NCI-H1105 (cell line): ENCODE measurements around the gene FOXP1.
"Not testable (repeated sequence)": the region's sequence is repeated elsewhere in the genome, so short reads cannot be mapped to it uniquely, and the experiment has no call there.

Experiments used
- DNase-seq: peaks from one replicate; lab custom pipeline; 2025; lab: John Stamatoyannopoulos, UW

FOXP1 gene

DNA sequence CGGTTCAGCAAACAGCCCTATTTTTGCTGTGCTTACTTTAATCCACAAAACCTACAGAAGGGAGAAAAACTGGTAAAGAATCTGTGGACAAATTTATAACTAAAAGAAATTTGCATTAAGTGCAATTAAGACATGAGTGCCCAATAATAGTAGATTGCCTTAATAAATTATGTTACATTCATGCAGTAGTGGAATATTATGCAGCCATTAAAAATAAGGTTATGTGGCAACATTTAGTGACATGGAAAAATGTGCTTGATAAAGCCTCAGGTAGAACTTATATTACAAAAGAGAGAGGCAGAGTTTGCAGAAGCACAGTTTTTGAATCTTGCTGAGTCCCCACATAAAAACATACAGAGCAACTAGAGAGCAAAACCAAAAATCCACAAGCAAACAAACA is 253.0 kb downstream of the FOXP1 start:
- no peak for DNase-seq

DNA sequence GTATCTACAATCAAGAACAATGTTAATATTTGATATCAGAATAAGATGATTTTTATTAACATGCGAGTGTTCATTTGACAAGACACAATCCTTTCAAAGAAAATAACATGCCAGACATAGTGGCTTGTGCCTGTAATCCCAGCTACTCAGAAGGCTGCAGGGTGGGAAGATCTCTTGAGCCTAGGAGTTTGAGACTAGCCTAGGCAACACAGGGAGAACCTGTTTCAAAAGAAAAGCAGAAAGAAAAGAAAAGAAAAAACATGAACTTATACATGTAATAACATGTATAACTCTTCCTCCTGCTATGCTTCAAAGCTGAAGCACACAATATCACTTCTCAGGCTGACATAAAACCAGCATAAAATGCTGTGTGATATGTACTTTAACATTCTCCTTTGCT is 253.7 kb downstream of the FOXP1 start:
- no peak for DNase-seq

GRCh38 chr3:71328926-71329325 is 254.6 kb downstream of the FOXP1 start:
- no peak for DNase-seq

- no peak for DNase-seq
Measured at GRCh38 chr3:71327936-71328335, 255.6 kb downstream of the FOXP1 start.

DNA sequence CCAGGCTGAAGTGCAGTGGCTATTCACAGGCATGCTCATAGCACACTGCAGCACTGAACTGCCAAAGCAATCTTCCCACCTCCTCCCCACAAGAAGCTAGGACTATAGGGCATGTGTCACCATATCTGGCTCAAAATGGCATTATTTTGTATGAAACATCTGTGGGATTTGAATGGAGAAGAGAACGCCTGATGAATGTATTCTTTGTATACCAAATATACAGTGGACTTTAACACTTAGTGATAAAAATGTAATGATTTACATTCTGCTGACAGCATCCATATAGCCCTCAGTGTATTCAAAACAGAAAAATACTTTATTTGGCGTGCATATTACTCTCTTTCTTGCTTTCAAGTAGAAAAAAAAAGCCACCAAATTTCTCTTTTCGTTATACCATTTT is 257.8 kb downstream of the FOXP1 start:
- no peak for DNase-seq

GRCh38 chr3:71324224-71324623 is 259.3 kb downstream of the FOXP1 start:
- not testable (repeated sequence) for DNase-seq

GRCh38 chr3:71323558-71323957 is 260.0 kb downstream of the FOXP1 start:
- no peak for DNase-seq

DNA sequence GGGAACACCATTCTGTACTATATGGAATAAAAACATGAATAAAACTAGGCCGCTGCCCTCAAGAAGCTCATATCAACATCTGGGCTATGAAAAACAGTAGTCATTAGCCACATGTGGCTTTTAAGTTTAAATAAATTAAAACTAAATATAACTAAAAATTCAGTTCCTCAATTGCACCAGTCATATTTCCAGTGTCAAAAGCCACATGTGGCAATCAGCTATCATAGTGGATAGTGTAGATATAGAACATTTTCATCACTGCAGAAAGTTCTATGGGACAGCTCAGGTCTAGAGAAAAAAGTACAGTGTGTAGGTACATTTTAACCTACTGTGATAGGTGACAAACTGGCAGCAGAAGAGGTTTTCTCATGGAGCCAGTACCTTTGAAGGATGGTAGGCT is 261.4 kb downstream of the FOXP1 start:
- no peak for DNase-seq

GRCh38 chr3:71319771-71320170 is 263.8 kb downstream of the FOXP1 start:
- DNase-seq, result no peak

DNA sequence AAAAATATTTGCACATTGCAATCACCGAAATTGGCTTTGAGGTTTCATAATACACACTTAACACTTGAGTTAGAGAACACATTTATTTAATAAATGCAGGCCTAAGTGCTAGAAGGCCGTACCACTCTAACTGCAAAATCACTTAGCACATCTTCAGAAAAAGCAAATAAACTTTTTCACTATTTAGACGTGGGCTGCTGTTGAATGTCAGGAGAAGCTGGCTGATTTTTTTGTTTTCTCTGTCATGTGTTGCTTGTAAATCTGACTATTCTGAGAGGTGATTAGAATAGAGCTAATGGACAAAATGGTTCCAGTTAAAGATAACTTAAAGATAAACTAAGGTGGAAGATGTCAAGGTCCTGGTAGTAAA is 265.1 kb downstream of the FOXP1 start:
- no peak for DNase-seq

DNA sequence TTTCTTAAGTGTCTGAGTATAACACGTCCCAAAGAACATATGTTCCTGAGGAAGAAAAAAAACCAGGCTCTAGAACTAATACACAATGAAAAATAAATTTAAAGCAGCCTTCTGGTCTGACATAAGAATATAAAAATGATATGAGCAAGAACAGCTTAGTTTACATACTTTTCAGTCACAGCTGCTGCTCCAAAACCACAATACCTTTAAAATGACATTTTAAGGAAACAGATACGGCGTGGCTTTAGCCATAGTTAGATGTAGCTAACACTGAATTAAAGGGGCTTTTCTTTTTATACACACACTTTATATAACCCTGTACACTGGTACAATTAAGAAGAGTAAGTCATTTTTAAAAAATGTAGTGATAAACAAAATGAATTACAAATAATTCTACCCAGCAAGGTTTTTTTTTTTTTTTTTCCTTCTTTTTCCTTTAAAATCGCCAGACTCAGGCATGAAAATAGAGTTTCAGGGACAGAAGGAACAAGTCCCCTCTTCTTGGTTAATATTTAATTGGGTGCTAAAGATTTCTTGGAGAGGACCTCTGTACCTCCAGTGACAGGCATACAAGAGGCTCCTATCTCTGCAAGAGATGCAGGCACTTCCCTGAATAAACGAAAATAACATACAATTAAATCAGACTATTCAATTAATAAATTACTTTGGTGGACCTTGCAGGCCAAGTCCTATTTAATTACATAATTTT is 265.6 kb downstream of the FOXP1 start:
- no peak for DNase-seq

- DNase-seq, result no peak
Measured at GRCh38 chr3:71317140-71317539, 266.4 kb downstream of the FOXP1 start.

DNA sequence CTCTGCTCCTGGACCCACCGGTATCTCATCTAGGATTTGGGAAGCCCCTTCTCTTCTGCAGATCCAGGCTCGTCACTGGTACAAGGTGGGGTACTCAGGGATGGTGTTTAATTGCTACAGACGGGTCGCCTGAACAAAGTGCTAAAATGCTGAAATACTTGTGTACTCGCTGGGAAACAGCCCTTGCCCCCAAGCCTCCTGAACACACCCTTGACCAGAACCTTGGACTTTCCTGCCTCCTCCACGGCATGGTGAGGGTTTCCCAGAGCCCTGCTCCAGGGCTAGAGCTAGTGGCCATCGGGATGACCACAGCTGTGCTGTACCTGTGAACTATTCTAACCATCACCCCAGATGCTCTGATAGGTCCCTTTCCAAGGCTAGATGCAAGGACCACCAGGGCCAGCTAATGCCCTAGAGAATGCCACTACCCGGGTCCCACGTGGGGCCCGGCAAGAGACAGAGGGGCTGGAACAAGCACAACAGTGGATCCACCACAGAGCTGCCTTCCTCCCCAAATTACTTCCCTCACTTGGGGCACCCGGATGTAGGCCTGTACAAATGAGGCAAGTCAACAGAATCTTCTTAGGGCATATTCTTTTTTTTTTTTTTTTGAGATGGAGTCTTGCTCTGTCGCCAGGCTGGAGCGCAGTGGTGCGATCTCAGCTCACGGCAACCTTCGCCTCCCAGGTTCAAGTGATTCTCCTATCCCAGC is 267.3 kb downstream of the FOXP1 start:
- DNase-seq, result no peak

DNA sequence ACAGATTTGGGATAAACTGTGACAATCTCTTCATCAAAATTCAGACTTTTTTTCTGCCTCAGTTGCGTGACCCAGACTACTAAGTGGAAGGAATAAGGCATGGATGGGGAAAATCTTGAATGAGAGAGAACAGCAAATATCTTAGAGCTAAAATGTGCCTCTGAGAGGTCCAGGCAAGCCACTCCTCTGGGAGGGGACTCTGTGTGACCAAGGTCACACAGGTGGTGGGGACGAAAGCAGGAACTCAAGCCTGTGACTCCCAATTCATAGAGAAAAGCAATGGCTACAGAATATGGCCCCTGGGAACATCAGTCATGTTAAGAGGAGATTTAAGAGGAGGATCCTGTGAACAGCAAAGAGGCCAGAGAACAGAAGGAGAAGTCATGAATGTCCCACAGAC is 268.1 kb downstream of the FOXP1 start:
- DNase-seq, result no peak

DNA sequence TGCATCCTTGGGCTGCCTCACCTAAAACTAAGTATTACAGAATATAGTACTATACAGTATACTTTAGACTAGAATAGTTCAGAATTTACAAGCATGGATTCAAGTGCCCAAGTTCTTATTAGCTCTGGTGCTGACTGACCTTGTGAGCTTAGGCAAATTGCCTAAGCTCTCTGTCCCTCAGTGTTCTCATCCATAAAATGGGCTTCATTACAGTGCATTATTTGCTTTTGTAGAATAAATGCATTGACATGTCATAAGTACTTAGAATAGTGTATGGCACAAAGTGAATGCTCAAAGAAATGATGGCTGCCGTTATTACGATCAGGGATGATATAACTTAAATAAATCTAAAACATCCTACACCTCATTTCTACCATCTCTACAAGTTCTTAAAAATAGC is 269.7 kb downstream of the FOXP1 start:
- DNase-seq, result no peak

- no peak for DNase-seq
Measured at GRCh38 chr3:71312461-71312860, 271.1 kb downstream of the FOXP1 start.

DNA sequence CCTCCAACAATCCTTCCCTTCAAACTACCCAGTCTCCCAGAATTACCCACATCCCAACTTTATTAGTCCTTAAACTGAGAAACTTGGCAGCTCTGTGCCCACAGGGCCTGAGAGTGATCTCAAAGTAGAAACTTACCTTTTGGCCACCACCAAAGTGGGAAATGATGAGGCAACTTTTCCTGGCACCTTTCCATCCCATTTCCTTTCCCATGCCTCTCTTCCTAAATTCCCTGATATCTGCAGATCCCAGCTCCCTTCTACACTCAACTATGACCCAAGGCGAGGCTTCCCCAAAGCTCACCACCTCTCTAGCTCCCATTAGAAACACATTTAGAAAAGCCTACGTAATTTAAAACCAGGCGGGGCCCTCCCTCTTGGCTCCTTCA is 271.9 kb downstream of the FOXP1 start:
- no peak for DNase-seq

DNA sequence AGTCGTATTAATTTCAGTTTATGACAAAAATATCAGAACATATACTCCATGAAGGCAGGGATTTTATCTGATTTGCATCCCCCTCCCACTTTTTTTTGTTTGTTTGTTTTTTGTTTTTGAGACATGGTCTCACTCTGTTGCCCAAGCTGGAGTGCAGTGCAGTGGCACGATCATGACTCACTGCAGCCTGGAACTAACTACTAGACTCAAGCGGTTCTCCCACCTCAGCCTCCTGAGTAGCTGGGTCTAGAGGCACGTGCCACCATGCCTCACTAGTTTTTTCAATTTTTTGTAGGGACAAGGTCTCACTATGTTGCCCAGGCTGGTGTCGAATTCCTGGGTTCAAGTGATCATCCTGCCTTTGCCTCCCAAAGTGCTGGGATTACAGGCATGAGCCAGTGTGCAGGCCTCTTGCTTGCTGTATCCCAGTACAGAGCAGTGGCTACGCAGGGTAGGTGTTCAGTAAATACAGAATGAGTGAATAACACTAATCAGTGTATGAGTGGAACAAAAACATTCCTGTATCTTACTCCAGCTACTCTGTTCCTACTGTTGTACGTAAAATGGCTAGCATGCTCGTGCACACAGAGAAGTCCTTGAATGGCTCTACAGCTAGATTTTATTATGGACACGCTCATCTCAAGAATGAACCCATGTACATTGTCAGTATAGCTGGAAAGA is 272.4 kb downstream of the FOXP1 start:
- no peak for DNase-seq

GRCh38 chr3:71310359-71310979 is 273.1 kb downstream of the FOXP1 start:
- DNase-seq, result no peak

- no peak for DNase-seq
Measured at GRCh38 chr3:71309886-71310285, 273.6 kb downstream of the FOXP1 start.

- no peak for DNase-seq
Measured at GRCh38 chr3:71309342-71309741, 274.2 kb downstream of the FOXP1 start.

- no peak for DNase-seq
Measured at GRCh38 chr3:71308836-71309235, 274.7 kb downstream of the FOXP1 start.
